ENCODE measurements around the gene ATXN1.
"Not testable (repeated sequence)": the region's sequence is repeated elsewhere in the genome, so short reads cannot be mapped to it uniquely, and the experiment has no call there.

Gene ATXN1

GRCh38 chr6:16471910-16472297 lies 289.4 kb downstream of the ATXN1 start:
- in situ Hi-C loops (cut with MboI; ENCODE audit: low sequenced_read_pairs), result no loop called here

DNA sequence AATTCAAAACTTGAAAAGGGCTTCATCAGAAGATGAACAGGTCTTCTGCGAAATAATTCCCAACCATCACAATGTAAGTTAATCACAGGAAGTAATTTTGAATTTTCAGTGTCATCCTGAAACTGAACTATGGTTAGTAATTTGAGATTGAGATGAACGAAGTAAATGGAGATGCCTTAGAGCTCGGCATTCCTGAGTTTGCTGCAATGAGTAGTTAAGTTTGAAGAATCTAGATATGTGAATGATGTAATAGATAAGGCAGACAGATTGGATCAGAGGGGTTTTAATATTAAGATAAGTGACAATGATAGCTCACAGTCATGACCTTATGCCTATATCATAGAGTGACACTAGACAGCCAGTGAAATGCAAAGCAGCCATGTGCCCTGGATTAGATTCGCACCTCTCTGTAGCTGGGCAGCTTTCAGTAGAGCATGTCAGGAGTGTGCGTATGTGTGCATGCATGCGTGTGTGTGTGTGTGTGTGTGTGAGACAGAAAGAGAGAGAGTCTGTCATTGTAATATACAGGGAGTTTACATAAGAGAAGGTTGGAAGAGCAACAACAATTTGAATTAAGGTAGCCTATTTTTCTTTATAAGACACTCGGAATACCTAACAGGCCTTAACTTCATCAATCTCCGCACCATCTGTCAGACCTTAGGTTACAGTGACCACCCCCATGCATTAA lies 289.9 kb downstream of the ATXN1 start:
- in situ Hi-C loops (cut with MboI; ENCODE audit: low sequenced_read_pairs), result no loop called here

DNA sequence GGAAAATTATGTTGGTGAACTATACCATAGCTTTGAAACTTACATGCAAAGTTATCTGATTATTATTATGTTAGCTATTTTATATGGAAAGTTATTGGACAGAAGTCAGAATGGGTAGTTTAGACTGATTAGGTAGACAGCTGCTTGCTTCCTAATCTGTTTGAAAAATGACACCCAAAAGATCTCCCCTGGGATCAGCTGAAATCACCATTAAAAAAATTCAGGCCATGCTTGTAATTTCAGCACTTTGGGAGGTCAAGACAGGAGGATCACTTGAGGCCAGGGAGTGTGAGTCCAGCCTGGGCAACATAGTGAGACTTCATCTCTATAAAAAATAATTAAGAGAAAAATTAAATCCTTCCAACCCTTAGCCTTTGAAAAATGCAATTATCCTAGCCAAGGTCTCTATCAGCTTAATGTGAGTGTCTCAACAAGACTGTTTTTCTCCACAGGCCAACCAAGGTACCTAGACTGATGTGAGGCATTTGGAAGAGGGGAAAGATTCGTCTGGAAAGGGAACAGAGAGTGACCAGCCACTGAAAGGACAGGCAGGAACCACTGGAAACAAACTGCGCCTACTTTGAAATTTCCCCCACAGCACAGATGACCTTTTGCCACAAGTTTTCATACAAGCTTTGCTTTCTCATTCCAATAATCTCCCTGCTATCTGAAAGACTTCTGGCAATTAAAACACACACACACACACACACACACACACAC lies 290.6 kb downstream of the ATXN1 start:
- in situ Hi-C loops (cut with MboI; ENCODE audit: low sequenced_read_pairs), result no loop called here

- in situ Hi-C loops (cut with MboI; ENCODE audit: low sequenced_read_pairs), result no loop called here
Measured at GRCh38 chr6:16468991-16469615, 292.2 kb downstream of the ATXN1 start.

- in situ Hi-C loops (cut with MboI; ENCODE audit: low sequenced_read_pairs), result no loop called here
Measured at GRCh38 chr6:16466800-16467553, 294.3 kb downstream of the ATXN1 start.

GRCh38 chr6:16464045-16464444 lies 297.2 kb downstream of the ATXN1 start:
- in situ Hi-C loops (cut with MboI; ENCODE audit: low sequenced_read_pairs), result no loop called here

- in situ Hi-C loops (cut with MboI; ENCODE audit: low sequenced_read_pairs), result not testable (repeated sequence)
Measured at GRCh38 chr6:16463246-16463645, 298.0 kb downstream of the ATXN1 start.

GRCh38 chr6:16461491-16461890 lies 299.8 kb downstream of the ATXN1 start:
- in situ Hi-C loops (cut with MboI; ENCODE audit: low sequenced_read_pairs), result no loop called here

GRCh38 chr6:16459472-16459871 lies 301.8 kb downstream of the ATXN1 start:
- in situ Hi-C loops (cut with MboI; ENCODE audit: low sequenced_read_pairs), result not testable (repeated sequence)

- in situ Hi-C loops (cut with MboI; ENCODE audit: low sequenced_read_pairs), result no loop called here
Measured at GRCh38 chr6:16452348-16452747, 308.9 kb downstream of the ATXN1 start.

DNA sequence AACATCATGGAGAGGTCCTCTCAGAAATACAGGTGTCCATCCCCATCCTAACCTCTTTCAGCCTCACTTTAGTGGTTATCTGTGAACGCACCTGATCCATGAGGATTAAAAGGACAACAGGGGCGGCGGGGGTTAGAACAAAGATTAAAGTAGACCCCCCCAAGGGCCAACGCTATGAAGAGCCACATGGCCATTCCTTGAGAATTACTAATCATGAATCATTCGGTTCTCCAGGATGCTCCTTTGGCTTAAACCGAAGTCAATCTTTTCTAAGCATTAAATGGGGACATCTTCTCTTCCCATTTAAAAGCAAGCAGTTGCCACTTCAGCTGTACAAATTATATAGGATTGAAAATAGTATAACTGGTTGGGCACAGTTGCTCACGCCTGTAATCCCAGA lies 310.4 kb downstream of the ATXN1 start:
- in situ Hi-C loops (cut with MboI; ENCODE audit: low sequenced_read_pairs), result no loop called here

GRCh38 chr6:16450285-16450684 lies 311.0 kb downstream of the ATXN1 start:
- in situ Hi-C loops (cut with MboI; ENCODE audit: low sequenced_read_pairs), result no loop called here

- in situ Hi-C loops (cut with MboI; ENCODE audit: low sequenced_read_pairs), result no loop called here
Measured at GRCh38 chr6:16446273-16446672, 315.0 kb downstream of the ATXN1 start.

DNA sequence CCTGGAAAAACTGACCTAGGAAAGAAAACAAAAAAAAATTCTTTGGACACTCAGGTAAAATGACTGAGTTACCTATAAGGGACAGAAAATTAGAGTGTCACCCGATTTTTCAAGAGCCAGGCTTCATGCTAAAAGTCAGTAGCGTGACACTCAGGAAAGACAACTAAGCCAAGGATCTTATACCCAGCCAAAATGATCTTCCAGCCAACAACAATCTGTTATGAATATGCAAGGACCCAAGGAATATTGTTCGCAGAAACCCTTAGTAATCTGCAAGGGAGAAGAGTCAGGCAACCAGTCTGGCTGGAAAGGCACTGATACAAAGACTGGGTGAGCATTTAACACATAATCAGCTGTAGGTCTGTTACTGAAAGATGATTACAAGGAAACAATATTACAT lies 319.2 kb downstream of the ATXN1 start:
- in situ Hi-C loops (cut with MboI; ENCODE audit: low sequenced_read_pairs), result no loop called here

- in situ Hi-C loops (cut with MboI; ENCODE audit: low sequenced_read_pairs), result no loop called here
Measured at GRCh38 chr6:16441262-16441661, 320.0 kb downstream of the ATXN1 start.

DNA sequence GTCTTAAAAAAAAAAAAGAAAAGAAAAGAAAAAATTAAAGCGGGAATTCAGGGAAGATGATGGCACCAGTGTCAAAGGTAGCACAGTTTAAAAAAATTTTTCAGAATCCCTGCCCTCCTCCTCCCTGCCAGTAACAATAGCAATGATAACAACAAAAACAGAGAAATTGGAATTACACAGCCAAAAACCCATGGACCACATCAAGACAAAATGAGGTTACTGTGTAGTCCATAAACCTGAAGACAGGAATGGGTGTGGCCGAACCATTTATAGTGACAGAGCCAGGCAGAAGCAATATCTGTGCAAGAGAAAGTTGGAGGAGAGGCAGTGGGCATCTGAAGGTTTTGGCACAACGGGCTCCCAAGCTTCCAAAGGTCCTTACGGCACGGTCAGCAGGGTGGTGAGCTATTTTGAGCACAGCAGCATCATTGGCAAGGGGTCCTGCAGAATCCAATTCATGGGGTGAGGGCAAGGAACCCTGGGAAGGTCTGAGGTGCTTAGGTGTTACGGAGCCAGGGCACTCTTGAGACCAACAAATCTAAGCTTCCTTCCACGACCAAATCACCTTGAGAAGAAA lies 320.5 kb downstream of the ATXN1 start:
- in situ Hi-C loops (cut with MboI; ENCODE audit: low sequenced_read_pairs), result no loop called here

GRCh38 chr6:16438718-16439591 lies 322.3 kb downstream of the ATXN1 start:
- in situ Hi-C loops (cut with MboI; ENCODE audit: low sequenced_read_pairs), result no loop called here

- in situ Hi-C loops (cut with MboI; ENCODE audit: low sequenced_read_pairs), result no loop called here
Measured at GRCh38 chr6:16437984-16438383, 323.3 kb downstream of the ATXN1 start.

- in situ Hi-C loops (cut with MboI; ENCODE audit: low sequenced_read_pairs), result no loop called here
Measured at GRCh38 chr6:16437095-16437494, 324.2 kb downstream of the ATXN1 start.

- in situ Hi-C loops (cut with MboI; ENCODE audit: low sequenced_read_pairs), result no loop called here
Measured at GRCh38 chr6:16436550-16436949, 324.7 kb downstream of the ATXN1 start.

Data from HL-60/S4 treated with phorbol 12-myristate 13-acetate at 8.2 ng/mL for 4 days and 3 days (cell line).